ENCODE data around the gene EVPLL.
"Not testable (repeated sequence)": the region's sequence is repeated elsewhere in the genome, so short reads cannot be mapped to it uniquely, and the experiment has no call there.

The EVPLL gene

DNA sequence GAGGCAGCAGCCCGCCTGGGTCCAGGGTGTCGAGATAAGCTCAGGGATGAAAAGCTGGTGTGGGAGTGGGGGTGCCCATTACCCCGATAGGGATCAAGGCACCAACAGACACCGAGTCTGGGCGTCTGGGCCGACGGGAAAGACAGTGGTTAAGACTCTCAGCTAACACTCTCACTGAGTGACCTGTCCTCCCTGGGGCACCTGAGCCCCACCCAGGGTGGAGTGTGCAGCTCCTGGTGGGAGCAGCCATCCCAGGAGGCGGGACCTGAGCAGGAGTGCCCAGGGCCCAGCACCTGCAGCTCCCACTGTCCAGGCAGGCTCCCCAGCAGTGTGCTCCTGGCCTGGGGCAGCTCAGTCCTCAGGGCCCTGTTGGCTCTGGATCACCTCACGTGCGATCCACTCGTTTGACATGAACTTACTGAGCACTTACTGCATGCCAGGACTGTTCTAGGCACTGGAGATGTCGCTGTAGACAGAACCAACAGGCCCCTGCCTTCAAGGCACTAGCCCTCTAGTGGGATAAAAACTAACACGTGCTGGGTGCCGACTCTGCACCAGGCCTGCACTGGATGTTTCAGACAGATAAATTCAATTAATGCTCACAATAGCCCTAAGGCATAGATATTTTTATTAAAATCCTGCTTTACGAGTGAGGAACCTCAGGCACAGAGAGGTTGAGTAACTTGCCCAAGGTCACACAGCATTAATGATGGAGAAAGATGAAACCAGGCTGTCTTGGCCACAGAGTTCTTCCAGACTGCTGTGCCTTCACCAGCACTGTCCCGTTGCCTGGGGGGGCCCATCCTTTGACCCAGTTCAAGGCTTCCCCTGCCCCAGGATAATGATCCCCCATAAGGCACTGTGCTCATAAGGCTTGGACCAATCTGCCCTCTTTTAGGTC is 1.9 kb downstream of the EVPLL start:
- no peak overlapping the region for H3K27ac ChIP-seq
- TF ChIP-seq ZFX (IDR thresholded peaks at IDR 0.05) (no peak), CTCF (conservative IDR thresholded peaks at IDR 0.05) (no peak)

DNA sequence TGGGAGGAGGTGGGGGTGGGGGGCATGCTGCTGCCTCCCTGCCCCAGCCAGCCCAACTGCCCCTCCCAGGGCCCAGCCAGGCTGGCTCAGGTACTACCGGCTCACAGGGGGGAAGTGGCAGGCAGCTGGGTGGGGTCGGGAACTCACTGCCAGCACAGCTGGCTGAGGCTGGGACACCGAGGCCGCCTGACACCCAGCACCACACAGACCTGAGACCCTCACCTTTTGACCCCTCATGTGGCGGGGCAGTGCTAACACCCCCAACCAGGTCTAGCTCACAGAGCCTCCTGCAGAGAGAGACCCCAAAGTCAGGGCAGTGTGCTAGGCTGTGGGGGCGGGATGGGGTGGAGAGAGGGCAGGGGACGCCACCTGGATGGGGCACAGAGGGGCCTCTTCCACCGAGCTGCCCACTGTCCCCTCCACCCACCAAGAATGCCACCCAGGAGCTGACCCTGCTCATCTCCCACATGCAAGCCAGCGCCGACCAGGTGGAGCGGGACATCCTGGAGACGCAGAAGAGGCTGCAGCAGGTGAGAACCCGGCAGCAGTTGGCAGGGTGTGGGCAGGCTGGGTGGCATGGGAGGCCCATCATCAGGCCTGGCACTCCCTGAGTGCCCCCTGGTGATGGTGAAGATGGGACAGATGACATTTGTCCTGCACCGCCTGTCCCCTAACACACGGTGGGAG is 3.0 kb downstream of the EVPLL start:
- H3K27ac ChIP-seq: no peak overlapping the region
- no peak for TF ChIP-seq ZFX (IDR thresholded peaks at IDR 0.05)
- no peak for TF ChIP-seq CTCF (conservative IDR thresholded peaks at IDR 0.05)

GRCh38 chr17:18381158-18381952 is 3.8 kb downstream of the EVPLL start:
- no peak for TF ChIP-seq ZFX (IDR thresholded peaks at IDR 0.05)
- TF ChIP-seq CTCF (conservative IDR thresholded peaks at IDR 0.05): no peak
- H3K27ac ChIP-seq: no peak overlapping the region

- TF ChIP-seq CTCF (conservative IDR thresholded peaks at IDR 0.05): no peak
- no peak for TF ChIP-seq ZFX (IDR thresholded peaks at IDR 0.05)
- H3K27ac ChIP-seq: no peak overlapping the region
Measured at GRCh38 chr17:18381953-18382245, 4.3 kb downstream of the EVPLL start.

DNA sequence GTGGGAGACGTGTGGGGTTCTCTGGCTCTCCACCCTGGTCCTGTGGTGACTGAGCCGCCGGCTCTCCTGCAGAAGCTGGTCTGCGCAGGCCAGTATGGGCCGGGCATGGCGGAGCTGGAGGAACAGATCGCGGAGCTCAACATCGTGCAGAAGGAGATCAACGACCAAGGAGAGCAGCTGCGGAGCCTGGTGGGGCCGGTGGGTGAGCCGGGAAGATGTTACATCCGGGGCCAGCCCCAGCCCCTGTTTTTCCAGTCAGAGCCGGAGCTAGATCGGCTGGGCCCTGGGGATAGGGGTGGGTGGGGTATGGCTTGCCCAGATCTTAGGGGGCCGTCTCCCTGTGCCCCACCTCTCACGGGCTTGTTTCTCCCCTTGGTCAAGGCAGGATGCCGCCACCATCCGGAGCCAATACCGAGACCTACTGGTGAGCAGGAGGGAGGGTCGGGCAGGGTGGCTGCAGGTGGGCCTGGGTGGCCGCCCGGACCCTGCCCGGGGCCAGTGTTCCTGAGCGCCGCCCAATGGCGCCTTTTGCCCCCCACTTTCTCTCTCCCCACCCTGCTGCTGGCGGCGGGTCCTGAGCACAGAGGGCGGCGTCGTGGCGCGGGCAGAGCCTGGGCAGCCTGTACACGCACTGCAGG is 5.0 kb downstream of the EVPLL start:
- TF ChIP-seq ZFX (IDR thresholded peaks at IDR 0.05): no peak
- no peak for TF ChIP-seq CTCF (conservative IDR thresholded peaks at IDR 0.05)
- H3K27ac ChIP-seq: no peak overlapping the region

DNA sequence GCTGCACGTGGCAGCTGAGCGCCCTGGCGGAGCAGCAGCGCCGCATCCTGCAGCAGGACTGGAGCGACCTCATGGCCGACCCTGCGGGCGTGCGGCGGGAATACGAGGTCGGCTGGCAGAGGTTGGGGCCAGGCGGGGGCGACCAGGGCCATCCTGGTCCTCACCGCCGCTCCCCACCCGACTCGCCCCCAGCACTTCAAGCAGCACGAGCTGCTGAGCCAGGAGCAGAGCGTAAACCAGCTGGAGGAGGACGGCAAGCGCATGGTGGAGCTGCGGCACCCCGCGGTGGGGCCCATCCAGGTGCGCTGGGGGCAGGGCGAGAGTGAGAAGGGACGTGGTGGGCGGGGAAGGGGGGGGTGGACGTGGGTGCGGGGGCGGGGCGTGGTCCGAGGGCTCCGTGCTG is 5.5 kb downstream of the EVPLL start:
- not testable (repeated sequence) for H3K27ac ChIP-seq

DNA sequence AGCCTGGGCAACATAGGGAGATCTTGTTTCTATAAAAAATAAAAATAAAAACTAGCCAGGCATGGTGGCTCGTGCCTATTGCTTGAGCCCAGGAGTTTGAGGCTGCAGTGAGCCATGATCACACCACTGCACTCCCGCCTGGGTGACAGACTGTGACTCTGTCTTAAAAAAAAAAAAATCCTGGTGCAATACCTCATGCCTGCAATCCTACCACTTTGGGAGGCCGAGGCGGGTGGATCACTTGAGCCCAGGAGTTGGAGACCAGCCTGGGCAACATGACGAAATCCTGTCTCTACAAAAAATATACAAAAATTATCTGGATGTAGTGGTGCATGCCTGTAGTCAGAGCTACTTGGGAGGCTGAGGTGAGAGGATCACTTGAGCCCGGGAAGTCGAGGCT is 6.7 kb downstream of the EVPLL start:
- not testable (repeated sequence) for H3K27ac ChIP-seq

DNA sequence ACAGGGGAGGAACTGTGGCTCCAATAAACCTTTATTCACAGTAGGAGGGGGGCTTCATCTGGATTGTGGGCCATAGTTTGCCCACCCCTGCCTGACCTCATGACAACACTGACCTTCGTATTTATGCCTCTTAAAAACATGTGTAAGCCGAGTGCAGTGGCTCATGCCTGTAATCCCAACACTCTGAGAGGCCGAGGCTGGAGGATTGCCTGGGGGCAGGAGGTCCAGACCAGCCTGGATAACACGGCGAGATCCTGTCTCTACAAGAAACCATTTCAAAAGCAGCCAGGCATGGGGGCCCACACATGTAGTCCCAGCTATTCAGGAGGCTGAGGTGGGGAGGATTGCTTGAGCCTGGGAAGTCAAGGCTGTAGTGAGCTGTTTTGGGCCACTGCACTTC is 10.0 kb downstream of the EVPLL start:
- H3K27ac ChIP-seq: not testable (repeated sequence)

GRCh38 chr17:18388266-18388665 is 10.7 kb downstream of the EVPLL start:
- not testable (repeated sequence) for H3K27ac ChIP-seq

DNA sequence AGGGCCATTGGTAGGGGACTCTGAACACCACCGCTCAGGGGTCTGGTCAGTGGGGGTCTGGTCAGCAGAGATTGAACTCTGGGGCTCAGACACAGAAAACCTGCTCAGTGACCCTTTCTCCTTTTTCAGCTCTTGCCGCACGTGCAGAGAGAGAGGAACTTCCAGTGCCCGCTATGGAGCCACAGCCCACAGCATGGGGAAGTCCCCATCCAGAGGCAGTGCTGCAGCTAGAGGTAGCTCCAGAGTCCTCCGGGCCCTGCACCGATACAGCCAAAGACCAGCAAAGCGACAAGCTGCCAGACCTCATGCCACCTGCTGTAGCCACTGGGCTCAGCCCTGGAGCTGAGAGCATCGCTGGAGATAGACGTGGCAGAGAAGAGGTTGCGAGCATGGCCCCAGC is 11.2 kb downstream of the EVPLL start:
- H3K27ac ChIP-seq: not testable (repeated sequence)

- not testable (repeated sequence) for H3K27ac ChIP-seq
Measured at GRCh38 chr17:18401872-18402590, 24.5 kb downstream of the EVPLL start.

DNA sequence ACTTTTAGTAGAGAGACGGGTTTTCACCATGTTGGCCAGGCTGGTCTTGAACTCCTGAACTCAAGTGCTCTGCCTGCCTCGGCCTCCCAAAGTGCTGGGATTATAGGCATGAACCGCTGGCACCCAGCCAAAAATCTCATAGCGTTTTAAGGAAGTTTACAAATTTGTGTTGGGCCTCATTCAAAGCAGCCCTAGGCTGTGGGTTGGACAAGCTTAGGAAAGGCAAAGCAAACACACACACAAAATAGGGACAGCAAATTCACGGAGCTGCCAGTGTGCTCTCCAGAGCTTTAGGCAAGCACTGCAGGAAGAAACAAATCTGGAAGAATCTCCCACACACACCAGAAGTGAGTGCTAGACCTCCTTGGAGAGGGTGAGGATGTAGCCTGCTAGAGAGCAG is 25.6 kb downstream of the EVPLL start:
- H3K27ac ChIP-seq: not testable (repeated sequence)

GRCh38 chr17:18403604-18404003 is 26.0 kb downstream of the EVPLL start:
- not testable (repeated sequence) for H3K27ac ChIP-seq
